BE2C (cell line): ENCODE measurements around the gene CST7.
A peak's percentile ranks its signal among the peaks of the same experiment; 100 is the strongest.

ENCODE experiments used
- DNase-seq: peaks from one replicate; pipeline ENCODE4 v3.0.0-alpha.2; 2020
- H3K27me3 ChIP-seq: fragments of 250-450 bp; sonication (Bioruptor Pico); 2 replicates; pipeline ENCODE4 v1.5.1; 2020; ENCODE audit warnings: mild to moderate bottlenecking
- H3K36me3 ChIP-seq: fragments of 250-450 bp; sonication (Bioruptor Pico); 2 replicates; pipeline ENCODE4 v1.5.1; 2020; ENCODE audit warnings: mild to moderate bottlenecking
- H3K4me1 ChIP-seq: fragments of 250-450 bp; sonication (Bioruptor Pico); 2 replicates; pipeline ENCODE4 v1.5.1; 2020
- H3K4me3 ChIP-seq: 2 replicates; pipeline ENCODE4 v1.5.1; 2011; ENCODE audit warnings: low read depth, low read length
- H3K9me3 ChIP-seq: fragments of 250-450 bp; sonication (Bioruptor Pico); 2 replicates; pipeline ENCODE4 v1.5.1; 2020
- CTCF ChIP-seq: IDR thresholded peaks from 2 replicates; pipeline ENCODE4 v1.5.1; 2012; ENCODE audit warnings: mild to moderate bottlenecking, low read depth, low read length

Gene CST7

GRCh38 chr20:24995741-24996448 is 46.8 kb downstream of the CST7 start:
- Histone ChIP-seq H3K4me3 (no peak overlapping the region), H3K9me3 (no peaks in the 10 kb centered on the region), H3K27me3 (no peaks in the 10 kb centered on the region), H3K36me3 (no peaks in the 10 kb centered on the region), H3K4me1 (no peaks in the 10 kb centered on the region; the same call in 1 of the 2 replicates)
- DNase-seq = no peak
- no peak for TF ChIP-seq CTCF

GRCh38 chr20:24996449-24997377 is 47.6 kb downstream of the CST7 start:
- DNase-seq = no peak
- Histone ChIP-seq H3K4me1 (no peaks in the 10 kb centered on the region; the same call in 1 of the 2 replicates), H3K4me3 (no peak overlapping the region), H3K9me3 (no peaks in the 10 kb centered on the region), H3K27me3 (no peaks in the 10 kb centered on the region), H3K36me3 (no peaks in the 10 kb centered on the region)
- TF ChIP-seq CTCF = no peak

GRCh38 chr20:24998121-24998520 is 49.1 kb downstream of the CST7 start:
- H3K27me3 ChIP-seq = no peaks in the 10 kb centered on the region
- TF ChIP-seq CTCF = no peak
- H3K36me3 ChIP-seq = no peaks in the 10 kb centered on the region
- no peak for DNase-seq
- no peaks in the 10 kb centered on the region; the same call in 1 of the 2 replicates for H3K4me1 ChIP-seq
- no peaks in the 10 kb centered on the region for H3K9me3 ChIP-seq
- no peak overlapping the region for H3K4me3 ChIP-seq

- Histone ChIP-seq H3K4me1 (no peaks in the 10 kb centered on the region; the same call in 1 of the 2 replicates), H3K4me3 (no peak overlapping the region), H3K27me3 (no peaks in the 10 kb centered on the region), H3K9me3 (no peaks in the 10 kb centered on the region), H3K36me3 (no peaks in the 10 kb centered on the region)
- no peak for TF ChIP-seq CTCF
- peak; percentile 1 for DNase-seq
Measured at GRCh38 chr20:24998631-24999445, 49.8 kb downstream of the CST7 start.

- no peak for TF ChIP-seq CTCF
- peak; percentile 0 for DNase-seq
- Histone ChIP-seq H3K4me3 (no peak overlapping the region), H3K36me3 (no peaks in the 10 kb centered on the region), H3K9me3 (no peaks in the 10 kb centered on the region), H3K27me3 (no peaks in the 10 kb centered on the region), H3K4me1 (no peaks in the 10 kb centered on the region)
Measured at GRCh38 chr20:24999568-24999967, 50.5 kb downstream of the CST7 start.
